Measurements from ENCODE around the gene GMEB2.
"Not testable (repeated sequence)": the region's sequence is repeated elsewhere in the genome, so short reads cannot be mapped to it uniquely, and the experiment has no call there.

Gene GMEB2

GRCh38 chr20:63573647-63574131 is 53.2 kb downstream of the GMEB2 start:
- DNase-seq (ENCODE audit: low read depth, low spot score): no peak

- DNase-seq (ENCODE audit: low read depth, low spot score): no peak
Measured at GRCh38 chr20:63572788-63573646, 53.9 kb downstream of the GMEB2 start.

GRCh38 chr20:63572071-63572787 is 54.7 kb downstream of the GMEB2 start:
- no peak for DNase-seq (ENCODE audit: low read depth, low spot score)

GRCh38 chr20:63571087-63571478 is 55.8 kb downstream of the GMEB2 start:
- DNase-seq (ENCODE audit: low read depth, low spot score): not testable (repeated sequence)

- DNase-seq (ENCODE audit: low read depth, low spot score): no peak
Measured at GRCh38 chr20:63570281-63571086, 56.4 kb downstream of the GMEB2 start.

GRCh38 chr20:63568986-63569949 is 57.6 kb downstream of the GMEB2 start:
- DNase-seq (ENCODE audit: low read depth, low spot score): no peak

- no peak for DNase-seq (ENCODE audit: low read depth, low spot score)
Measured at GRCh38 chr20:63568170-63568981, 58.5 kb downstream of the GMEB2 start.

- no peak for DNase-seq (ENCODE audit: low read depth, low spot score)
Measured at GRCh38 chr20:63567386-63568169, 59.3 kb downstream of the GMEB2 start.

GRCh38 chr20:63567136-63567385 is 59.8 kb downstream of the GMEB2 start:
- DNase-seq (ENCODE audit: low read depth, low spot score): no peak

GRCh38 chr20:63566395-63567135 is 60.3 kb downstream of the GMEB2 start:
- DNase-seq (ENCODE audit: low read depth, low spot score): no peak

- DNase-seq (ENCODE audit: low read depth, low spot score): no peak
Measured at GRCh38 chr20:63565699-63566335, 61.1 kb downstream of the GMEB2 start.

- no peak for DNase-seq (ENCODE audit: low read depth, low spot score)
Measured at GRCh38 chr20:63565021-63565698, 61.7 kb downstream of the GMEB2 start.

GRCh38 chr20:63564036-63564810 is 62.7 kb downstream of the GMEB2 start:
- DNase-seq (ENCODE audit: low read depth, low spot score): no peak

GRCh38 chr20:63563225-63563935 is 63.5 kb downstream of the GMEB2 start:
- no peak for DNase-seq (ENCODE audit: low read depth, low spot score)

GRCh38 chr20:63562461-63563224 is 64.3 kb downstream of the GMEB2 start:
- no peak for DNase-seq (ENCODE audit: low read depth, low spot score)
